HepG2 (cell line): ENCODE results near the gene RBM23. TPM values are rescaled to one million over a fixed set of nuclear protein-coding genes. Genes with fewer than 3 reads are reported as not detected.

Experiments used
- CBX5 ChIP-seq: sonication (generic); formaldehyde crosslinking; IDR thresholded peaks from 2 replicates; pipeline ENCODE4 v1.4.0; 2020; ENCODE audit warnings: missing genetic modification reagents, borderline replicate concordance
- CHD4 ChIP-seq: fragments of 200-600 bp; sonication (generic); IDR thresholded peaks from 2 replicates; pipeline ENCODE4 v1.7.0; 2017; ENCODE audit warnings: mild to moderate bottlenecking, low read length, borderline replicate concordance
- ELF3 ChIP-seq: IDR thresholded peaks from 2 replicates; pipeline ENCODE4 v1.6.1; 2016; ENCODE audit warnings: missing genetic modification reagents, missing compliant biosample characterization
- HNF4G ChIP-seq, 2 experiments: sonication (generic) in 1 of 2; formaldehyde crosslinking in 1 of 2; IDR thresholded peaks; 2 replicates each; pipeline versions ENCODE4 v1.4.0 to v1.6.1; 2011 to 2020; ENCODE audit warnings: borderline replicate concordance in 2 of 2, low read depth in 2 of 2, mild to moderate bottlenecking in 2 of 2, low read length in 1 of 2, missing genetic modification reagents in 1 of 2, moderate library complexity in 1 of 2
- HOMEZ ChIP-seq: IDR thresholded peaks from 2 replicates; pipeline ENCODE4 v1.6.1; 2016; ENCODE audit warnings: low read depth
- KDM1A ChIP-seq: IDR thresholded peaks from 2 replicates; pipeline ENCODE4 v1.6.1; 2016; ENCODE audit warnings: missing compliant biosample characterization
- MBD4 ChIP-seq: IDR thresholded peaks from 2 replicates; pipeline ENCODE4 v1.6.1; 2012; ENCODE audit warnings: low read length, inconsistent platforms, borderline replicate concordance
- MTF2 ChIP-seq: sonication (generic); formaldehyde crosslinking; IDR thresholded peaks from 2 replicates; pipeline ENCODE4 v1.5.0; 2020; ENCODE audit warnings: missing genetic modification reagents, borderline replicate concordance
- POGZ ChIP-seq: sonication (generic); formaldehyde crosslinking; IDR thresholded peaks from 2 replicates; pipeline ENCODE4 v1.4.0; 2020; ENCODE audit warnings: mild to moderate bottlenecking, missing genetic modification reagents
- POLR2G ChIP-seq: fragments of 200-400 bp; formaldehyde crosslinking; IDR thresholded peaks from 2 replicates; pipeline ENCODE4 v1.6.1; 2018; ENCODE audit warnings: mild to moderate bottlenecking, low read depth, low read length, moderate library complexity
- SIX4 ChIP-seq: sonication (generic); formaldehyde crosslinking; IDR thresholded peaks from 2 replicates; pipeline ENCODE4 v1.4.0; 2020; ENCODE audit warnings: missing genetic modification reagents
- SP1 ChIP-seq, 2 experiments: fragments of 450-650 bp in 1 of 2; sonication (generic) in 1 of 2; formaldehyde crosslinking in 1 of 2; IDR thresholded peaks; 2 replicates each; pipeline versions ENCODE4 v1.4.0 to v1.6.1; 2016 to 2020; ENCODE audit warnings: missing genetic modification reagents in 1 of 2
- TARDBP ChIP-seq: sonication (generic); formaldehyde crosslinking; IDR thresholded peaks from 2 replicates; pipeline ENCODE4 v1.8.0; 2022; ENCODE audit warnings: mild to moderate bottlenecking, missing genetic modification reagents
- XRCC5 ChIP-seq: fragments of 200-400 bp; formaldehyde crosslinking; optimal IDR thresholded peaks from 2 replicates; pipeline ENCODE3; 2017; ENCODE audit warnings: mild to moderate bottlenecking, low read length
- ZMYM3 ChIP-seq: sonication (generic); formaldehyde crosslinking; IDR thresholded peaks from 2 replicates; pipeline ENCODE4 v1.5.1; 2020; ENCODE audit warnings: mild to moderate bottlenecking, missing genetic modification reagents
- ZMYM4 ChIP-seq: sonication (generic); formaldehyde crosslinking; IDR thresholded peaks from 2 replicates; pipeline ENCODE4 v1.8.1; 2023; ENCODE audit warnings: mild to moderate bottlenecking, missing genetic modification reagents
- ZNF121 ChIP-seq: sonication (generic); formaldehyde crosslinking; IDR thresholded peaks from 2 replicates; pipeline ENCODE4 v1.5.0; 2020; ENCODE audit warnings: mild to moderate bottlenecking, missing genetic modification reagents
- ZNF3 ChIP-seq: IDR thresholded peaks from 2 replicates; pipeline ENCODE4 v1.7.0; 2017; ENCODE audit warnings: inconsistent platforms
- ZNF382 ChIP-seq: sonication (generic); formaldehyde crosslinking; IDR thresholded peaks from 2 replicates; pipeline ENCODE4 v1.5.0; 2020; ENCODE audit warnings: missing genetic modification reagents, mild to moderate bottlenecking, borderline replicate concordance
- ZNF530 ChIP-seq: sonication (generic); formaldehyde crosslinking; IDR thresholded peaks from 2 replicates; pipeline ENCODE4 v1.5.0; 2020; ENCODE audit warnings: low read depth, mild to moderate bottlenecking, missing genetic modification reagents
- ZNF703 ChIP-seq: sonication (generic); formaldehyde crosslinking; IDR thresholded peaks from 2 replicates; pipeline ENCODE4 v1.5.1; 2020; ENCODE audit warnings: missing genetic modification reagents, mild to moderate bottlenecking, moderate library complexity, borderline replicate concordance
- ZNF720 ChIP-seq: sonication (generic); formaldehyde crosslinking; IDR thresholded peaks from 2 replicates; pipeline ENCODE4 v1.4.0; 2020; ENCODE audit warnings: missing genetic modification reagents
- ZNF737 ChIP-seq: sonication (generic); formaldehyde crosslinking; IDR thresholded peaks from 2 replicates; pipeline ENCODE4 v1.5.0; 2020; ENCODE audit warnings: missing genetic modification reagents, mild to moderate bottlenecking, borderline replicate concordance
- ZNF768 ChIP-seq: sonication (generic); formaldehyde crosslinking; IDR thresholded peaks from 2 replicates; pipeline ENCODE4 v1.4.0; 2020; ENCODE audit warnings: missing genetic modification reagents
- ZNF772 ChIP-seq: sonication (generic); formaldehyde crosslinking; IDR thresholded peaks from 2 replicates; pipeline ENCODE4 v1.5.0; 2020; ENCODE audit warnings: mild to moderate bottlenecking, missing genetic modification reagents
- ZNF780A ChIP-seq: sonication (generic); formaldehyde crosslinking; IDR thresholded peaks from 2 replicates; pipeline ENCODE4 v1.8.0; 2022; ENCODE audit warnings: mild to moderate bottlenecking, missing genetic modification reagents, moderate library complexity
- polyA plus RNA-seq, 8 experiments: library from polyadenylated mRNA; depleted of rRNA in 3 of 8; stranded (reverse) in 7 of 8; unstranded in 1 of 8; fragments of >200 nt; fragmentation: Illumina TruSeq in 4 of 8; extraction: Trizol in 4 of 8; gene quantifications; 2 replicates each; pipeline versions ENCODE4 v1.2.1 to v1.2.3, GENCODE V29; 2011 to 2016; ENCODE audit warnings: low read depth in 4 of 8, missing spikeins in 1 of 8, mixed read lengths in 1 of 8; ENCODE audit not compliant: insufficient read depth in 1 of 8
- total RNA-seq, 5 experiments: library from RNA; depleted of rRNA; stranded (reverse); fragments of >200 nt; fragmentation: Illumina TruSeq; extraction: Trizol; gene quantifications; 2 replicates each; pipeline ENCODE4 v1.2.3, GENCODE V29; 2016; ENCODE audit warnings: low read depth in 1 of 5
- TF ChIP-seq, protein P1 (sequence below), 2 experiments: sonication (generic) in 1 of 2; formaldehyde crosslinking in 1 of 2; IDR thresholded peaks; 2 replicates each; pipeline versions ENCODE4 v1.5.1 to v1.6.1; 2011 to 2020; ENCODE audit warnings: borderline replicate concordance in 1 of 2, low read depth in 1 of 2, low read length in 1 of 2, mild to moderate bottlenecking in 1 of 2, missing genetic modification reagents in 1 of 2, moderate library complexity in 1 of 2

Gene RBM23
- total and polyA plus RNA-seq, 2 of the 13 experiments (the other 11 are each of a cell fraction or from before 2014, with no cell fraction given): 1.5 to 2.1 TPM

GRCh38 chr14:22915886-22916521 lies 2.9 kb downstream of the RBM23 start (continued):
- TF ChIP-seq ELF3: 0 out of 2 replicates have a peak, but pooled peaks have one; percentile 11
- peak; percentile 58; the same call in 1 of the 2 replicates for TF ChIP-seq TARDBP (CRISPR knock-in tag)
- no peak for TF ChIP-seq ZNF382 (CRISPR knock-in tag)
- TF ChIP-seq ZNF772 (CRISPR knock-in tag): peak; percentile 19; the same call in 1 of the 2 replicates
- TF ChIP-seq HOMEZ (CRISPR knock-in tag): no peak; the same call in 1 of the 2 replicates
- TF ChIP-seq CBX5 (CRISPR knock-in tag): 0 out of 2 replicates have a peak, but pooled peaks have one; percentile 61
- 0 out of 2 replicates have a peak, but pooled peaks have one; percentile 51 for TF ChIP-seq MBD4
- 0 out of 2 replicates have a peak, but pooled peaks have one; percentile 57 for TF ChIP-seq SIX4 (CRISPR knock-in tag)
- TF ChIP-seq, protein P1, sequence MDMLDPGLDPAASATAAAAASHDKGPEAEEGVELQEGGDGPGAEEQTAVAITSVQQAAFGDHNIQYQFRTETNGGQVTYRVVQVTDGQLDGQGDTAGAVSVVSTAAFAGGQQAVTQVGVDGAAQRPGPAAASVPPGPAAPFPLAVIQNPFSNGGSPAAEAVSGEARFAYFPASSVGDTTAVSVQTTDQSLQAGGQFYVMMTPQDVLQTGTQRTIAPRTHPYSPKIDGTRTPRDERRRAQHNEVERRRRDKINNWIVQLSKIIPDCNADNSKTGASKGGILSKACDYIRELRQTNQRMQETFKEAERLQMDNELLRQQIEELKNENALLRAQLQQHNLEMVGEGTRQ (IDR thresholded peaks at IDR 0.05; ENCODE audit: low read depth, low read length): no peak
- TF ChIP-seq, protein P1 (CRISPR knock-in tag; IDR thresholded peaks at IDR 0.05; ENCODE audit: borderline replicate concordance): peak; percentile 51; the same call in 1 of the 2 replicates
- peak; percentile 90; the same call in 1 of the 2 replicates for TF ChIP-seq MTF2 (CRISPR knock-in tag)
- TF ChIP-seq ZNF121: peak; percentile 88
- TF ChIP-seq ZNF768: peak; percentile 87
- TF ChIP-seq ZNF3 (CRISPR knock-in tag): peak; percentile 60; the same call in 1 of the 2 replicates
- peak; percentile 37; the same call in 1 of the 2 replicates for TF ChIP-seq CHD4
- TF ChIP-seq ZNF737: peak; percentile 89; the same call in 1 of the 2 replicates
- TF ChIP-seq ZNF530 (CRISPR knock-in tag): no peak
- peak; percentile 62 for TF ChIP-seq ZMYM4 (CRISPR knock-in tag)
- TF ChIP-seq ZNF780A (CRISPR knock-in tag): no peak
- TF ChIP-seq KDM1A (CRISPR knock-in tag): peak; percentile 32; the same call in 1 of the 2 replicates
- TF ChIP-seq ZNF720 (CRISPR knock-in tag): no peak
- 0 out of 2 replicates have a peak, but pooled peaks have one; percentile 13 for TF ChIP-seq POGZ (CRISPR knock-in tag)
- TF ChIP-seq ZMYM3: peak; percentile 89; the same call in 1 of the 2 replicates
- TF ChIP-seq XRCC5: no peak
- TF ChIP-seq POLR2G: peak; percentile 44; the same call in 1 of the 2 replicates
- TF ChIP-seq HNF4G (IDR thresholded peaks at IDR 0.05; ENCODE audit: borderline replicate concordance, low read depth, low read length): peak; percentile 33; the same call in 1 of the 2 replicates
- TF ChIP-seq HNF4G (CRISPR knock-in tag; IDR thresholded peaks at IDR 0.05; ENCODE audit: borderline replicate concordance, low read depth): no peak
- no peak for TF ChIP-seq ZNF703 (CRISPR knock-in tag)
- TF ChIP-seq SP1 (IDR thresholded peaks at IDR 0.05): no peak
- TF ChIP-seq SP1 (CRISPR knock-in tag; IDR thresholded peaks at IDR 0.05): 0 out of 2 replicates have a peak, but pooled peaks have one; percentile 27
